RPMI8226 (cell line): ENCODE results near the gene PPP6R1.
"Not testable (repeated sequence)": the region's sequence is repeated elsewhere in the genome, so short reads cannot be mapped to it uniquely, and the experiment has no call there.

ENCODE experiments used
- DNase-seq: peaks from one replicate; pipeline ENCODE4 v3.0.0-alpha.2; 2015

The PPP6R1 gene

GRCh38 chr19:55241935-55242464, 16.8 kb downstream of the PPP6R1 start:
- no peak for DNase-seq

- no peak for DNase-seq
These were observed 17.5 kb downstream of the PPP6R1 start for GRCh38 chr19:55241143-55241934.

- no peak for DNase-seq
These were observed 18.1 kb downstream of the PPP6R1 start for GRCh38 chr19:55240713-55241020.

GRCh38 chr19:55239004-55239403, 19.8 kb downstream of the PPP6R1 start:
- no peak for DNase-seq

- no peak for DNase-seq
These were observed 20.8 kb downstream of the PPP6R1 start for GRCh38 chr19:55238030-55238429.

- no peak for DNase-seq
These were observed 25.8 kb downstream of the PPP6R1 start for GRCh38 chr19:55232986-55233385.

- DNase-seq = no peak
These were observed 26.6 kb downstream of the PPP6R1 start for GRCh38 chr19:55232286-55232602.

GRCh38 chr19:55231391-55232285, 27.2 kb downstream of the PPP6R1 start:
- DNase-seq = no peak

- DNase-seq = no peak
These were observed 28.0 kb downstream of the PPP6R1 start for GRCh38 chr19:55230780-55231179.

- DNase-seq = no peak
These were observed 28.5 kb downstream of the PPP6R1 start for GRCh38 chr19:55230329-55230728.

- DNase-seq = no peak
These were observed 29.0 kb downstream of the PPP6R1 start for GRCh38 chr19:55229789-55230182.

GRCh38 chr19:55229145-55229788, 29.6 kb downstream of the PPP6R1 start:
- DNase-seq = no peak

- no peak for DNase-seq
These were observed 30.3 kb downstream of the PPP6R1 start, which contains the start of gene TMEM86B for GRCh38 chr19:55228403-55229031. Gene TMEM86B (minus strand): TSS chr19:55228763. CDS start chr19:55228741, 22 bp downstream.

- no peak for DNase-seq
These were observed 30.8 kb downstream of the PPP6R1 start for GRCh38 chr19:55228015-55228391.

- DNase-seq = no peak
These were observed 31.4 kb downstream of the PPP6R1 start for GRCh38 chr19:55227241-55228014.

GRCh38 chr19:55226788-55227187, 32.0 kb downstream of the PPP6R1 start:
- no peak for DNase-seq

GRCh38 chr19:55226273-55226672, 32.5 kb downstream of the PPP6R1 start:
- no peak for DNase-seq

- no peak for DNase-seq
These were observed 33.3 kb downstream of the PPP6R1 start for GRCh38 chr19:55225415-55225958.

- DNase-seq = not testable (repeated sequence)
These were observed 34.0 kb downstream of the PPP6R1 start for GRCh38 chr19:55224679-55225414.

GRCh38 chr19:55224038-55224665, 34.7 kb downstream of the PPP6R1 start:
- no peak for DNase-seq
